Neural progenitor cell (in vitro differentiated cells): ENCODE results near the gene RGMB. TPM values are rescaled to one million over a fixed set of nuclear protein-coding genes. Genes with fewer than 3 reads are reported as not detected.

Source experiments
- DNase-seq: peaks from one replicate; pipeline ENCODE4 v3.0.0-alpha.2; 2016; ENCODE audit warnings: low spot score
- H2AFZ ChIP-seq: fragments of 200-600 bp; sonication (generic); replicated peaks from 2 replicates; pipeline ENCODE4 v1.6.1; 2016; ENCODE audit warnings: antibody characterized with exemption
- H3F3A ChIP-seq: fragments of 200-600 bp; sonication (generic); 2 replicates; pipeline ENCODE4 v1.6.1; 2016; ENCODE audit warnings: antibody characterized with exemption, low read depth
- H3K27ac ChIP-seq: fragments of 200-600 bp; sonication (generic); 2 replicates; pipeline ENCODE4 v1.5.1; 2016; ENCODE audit warnings: mild to moderate bottlenecking
- H3K27me3 ChIP-seq: fragments of 200-600 bp; sonication (generic); 2 replicates; pipeline ENCODE4 v1.6.1; 2016; ENCODE audit warnings: mild to moderate bottlenecking, moderate library complexity
- H3K36me3 ChIP-seq: fragments of 200-600 bp; sonication (generic); 2 replicates; pipeline ENCODE4 v1.5.1; 2016
- H3K4me1 ChIP-seq: fragments of 200-600 bp; sonication (generic); 2 replicates; pipeline ENCODE4 v1.6.1; 2016; ENCODE audit warnings: mixed run types
- H3K4me2 ChIP-seq: fragments of 200-600 bp; sonication (generic); 2 replicates; pipeline ENCODE4 v1.6.1; 2016
- H3K4me3 ChIP-seq: fragments of 200-600 bp; sonication (generic); 2 replicates; pipeline ENCODE4 v1.5.1; 2016
- H3K79me2 ChIP-seq: fragments of 200-600 bp; sonication (generic); 2 replicates; pipeline ENCODE4 v1.6.1; 2016; ENCODE audit warnings: low read depth
- H3K9ac ChIP-seq: fragments of 200-600 bp; sonication (generic); 2 replicates; pipeline ENCODE4 v1.6.1; 2016
- H3K9me3 ChIP-seq: fragments of 200-600 bp; sonication (generic); 2 replicates; pipeline ENCODE4 v1.5.1; 2016; ENCODE audit warnings: low read depth
- H4K20me1 ChIP-seq: fragments of 200-600 bp; sonication (generic); 2 replicates; pipeline ENCODE4 v1.6.1; 2016; ENCODE audit warnings: low read depth
- H3K27ac Mint-ChIP-seq: 3 replicates; pipeline ENCODE4 v1.8.0; 2021; ENCODE audit warnings: mixed read lengths
- H3K27me3 Mint-ChIP-seq: 2 replicates; pipeline ENCODE4 v1.8.0; 2022; ENCODE audit warnings: low read depth, mild to moderate bottlenecking, inconsistent platforms, moderate library complexity, mixed read lengths; ENCODE audit not compliant: insufficient read depth
- H3K36me3 Mint-ChIP-seq: 3 replicates; pipeline ENCODE4 v1.8.0; 2021; ENCODE audit warnings: mixed read lengths
- H3K4me1 Mint-ChIP-seq: 3 replicates; pipeline ENCODE4 v1.8.0; 2021; ENCODE audit warnings: mixed read lengths
- H3K4me3 Mint-ChIP-seq: 3 replicates; pipeline ENCODE4 v1.8.0; 2021; ENCODE audit warnings: mild to moderate bottlenecking, moderate library complexity, mixed read lengths
- H3K9me3 Mint-ChIP-seq: 3 replicates; pipeline ENCODE4 v1.8.0; 2020; ENCODE audit warnings: mixed read lengths
- CTCF ChIP-seq: fragments of 200-600 bp; sonication (generic); IDR thresholded peaks from 2 replicates; pipeline ENCODE4 v1.5.1; 2017; ENCODE audit warnings: antibody characterized with exemption, mild to moderate bottlenecking
- EZH2 ChIP-seq: fragments of 200-600 bp; sonication (generic); IDR thresholded peaks from 2 replicates; pipeline ENCODE4 v1.6.1; 2017; ENCODE audit warnings: antibody characterized with exemption, mild to moderate bottlenecking, moderate library complexity
- EZH2phosphoT487 ChIP-seq: fragments of 200-600 bp; sonication (generic); IDR thresholded peaks from 2 replicates; pipeline ENCODE4 v1.6.1; 2017; ENCODE audit warnings: antibody characterized with exemption
- total RNA-seq: library from RNA; depleted of rRNA; stranded (reverse); fragments of >200 nt; gene quantifications from 2 replicates; pipeline ENCODE4 v1.2.3, GENCODE V29; 2015; ENCODE audit warnings: low replicate concordance

The RGMB gene
- total RNA-seq, 1 donor from 2014 or later: 27.4 TPM

- Histone ChIP-seq H3K36me3 (peaks cover 20% of the 10 kb centered on the region), H3K9me3 (no peaks in the 10 kb centered on the region), H4K20me1 (peaks cover 99% of the 10 kb centered on the region), H2AFZ (no peak overlapping the region), H3F3A (peaks cover 23% of the 10 kb centered on the region), H3K4me3 (no peak overlapping the region), H3K4me1 (peaks cover 56% of the 10 kb centered on the region), H3K27ac (no peak overlapping the region), H3K9ac (no peak overlapping the region), H3K27me3 (no peaks in the 10 kb centered on the region), H3K4me2 (no peak overlapping the region), H3K79me2 (peaks cover 100% of the 10 kb centered on the region)
- Mint-ChIP-seq H3K27ac (no peak overlapping the region), H3K27me3 (peaks cover 6% of the 10 kb centered on the region), H3K4me3 (no peak overlapping the region), H3K4me1 (peaks cover 29% of the 10 kb centered on the region), H3K36me3 (peaks cover 45% of the 10 kb centered on the region), H3K9me3 (no peaks in the 10 kb centered on the region)
- TF ChIP-seq CTCF (no peak), EZH2 (no peak), EZH2phosphoT487 (no peak)
- DNase-seq: no peak
These were observed 5.9 kb downstream of the RGMB start for GRCh38 chr5:98779264-98779877.

GRCh38 chr5:98780390-98780789, 6.9 kb downstream of the RGMB start:
- no peak overlapping the region for H3K9ac ChIP-seq
- Mint-ChIP-seq H3K4me3 (no peak overlapping the region), H3K27ac (no peak overlapping the region), H3K9me3 (no peaks in the 10 kb centered on the region), H3K36me3 (peaks cover 49% of the 10 kb centered on the region), H3K27me3 (peaks cover 1% of the 10 kb centered on the region), H3K4me1 (peaks cover 20% of the 10 kb centered on the region)
- H3K27me3 ChIP-seq: no peaks in the 10 kb centered on the region
- peaks cover 57% of the 10 kb centered on the region for H3K4me1 ChIP-seq
- TF ChIP-seq CTCF (no peak), EZH2 (no peak), EZH2phosphoT487 (no peak)
- H3K36me3 ChIP-seq: peaks cover 20% of the 10 kb centered on the region
- no peak overlapping the region for H2AFZ ChIP-seq
- no peak overlapping the region for H3K4me3 ChIP-seq
- H3K9me3 ChIP-seq: no peaks in the 10 kb centered on the region
- peaks cover 100% of the 10 kb centered on the region for H3K79me2 ChIP-seq
- H3K27ac ChIP-seq: no peak overlapping the region
- H3F3A ChIP-seq: peaks cover 12% of the 10 kb centered on the region
- peaks cover 99% of the 10 kb centered on the region for H4K20me1 ChIP-seq
- H3K4me2 ChIP-seq: no peak overlapping the region
- DNase-seq: no peak

GRCh38 chr5:98781520-98781919, 8.1 kb downstream of the RGMB start:
- H3K27ac ChIP-seq: no peak overlapping the region

More at GRCh38 chr5:98781520-98781919, 8.1 kb downstream of the RGMB start:
- peaks cover 100% of the 10 kb centered on the region for H3K79me2 ChIP-seq
- Mint-ChIP-seq H3K4me1 (peaks cover 13% of the 10 kb centered on the region), H3K27ac (no peak overlapping the region), H3K36me3 (peaks cover 55% of the 10 kb centered on the region), H3K4me3 (no peak overlapping the region), H3K27me3 (no peaks in the 10 kb centered on the region), H3K9me3 (no peaks in the 10 kb centered on the region)
- peaks cover 55% of the 10 kb centered on the region for H3K4me1 ChIP-seq
- peaks cover 99% of the 10 kb centered on the region for H4K20me1 ChIP-seq
- DNase-seq: no peak
- no peak overlapping the region for H3K4me3 ChIP-seq
- no peak overlapping the region for H3K9ac ChIP-seq
- H3K27me3 ChIP-seq: no peaks in the 10 kb centered on the region
- H3K36me3 ChIP-seq: peaks cover 24% of the 10 kb centered on the region
- H3K4me2 ChIP-seq: peak overlapping the region; percentile 12
- H2AFZ ChIP-seq: no peak overlapping the region
- H3K9me3 ChIP-seq: no peaks in the 10 kb centered on the region
- TF ChIP-seq EZH2 (no peak), CTCF (no peak), EZH2phosphoT487 (no peak)
- H3F3A ChIP-seq: peaks cover 1% of the 10 kb centered on the region
